HG03571 (cell line): ENCODE measurements around the gene ZNF275.
"Not testable (repeated sequence)": the region's sequence is repeated elsewhere in the genome, so short reads cannot be mapped to it uniquely, and the experiment has no call there.

Experiments
- ATAC-seq: cut with Tn5 transposase; IDR thresholded peaks from one replicate; pipeline ENCODE4 v1.9.1; 2021; ENCODE audit not compliant: unreplicated experiment

The ZNF275 gene

DNA sequence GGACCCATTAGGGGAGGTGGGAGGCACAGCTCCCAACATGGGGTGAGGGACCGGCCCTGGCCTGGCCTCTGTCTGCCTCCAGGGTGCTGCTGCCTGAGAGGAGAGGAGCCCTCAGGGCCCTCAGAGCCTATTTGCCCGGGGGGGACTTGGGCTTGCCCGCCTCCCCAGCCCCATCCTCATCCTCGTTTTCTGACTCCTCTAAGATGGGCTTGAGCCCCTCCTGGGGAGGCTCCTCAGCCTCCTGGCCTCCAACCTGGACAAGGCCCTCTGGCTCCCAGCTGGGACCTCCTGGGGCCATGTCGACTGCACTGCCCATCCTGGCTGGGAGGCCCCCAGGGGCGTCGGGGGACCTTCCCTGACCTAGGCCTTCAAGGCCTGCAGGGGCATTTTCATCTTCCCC lies 15.1 kb upstream of the ZNF275 start:
- ATAC-seq = no peak

DNA sequence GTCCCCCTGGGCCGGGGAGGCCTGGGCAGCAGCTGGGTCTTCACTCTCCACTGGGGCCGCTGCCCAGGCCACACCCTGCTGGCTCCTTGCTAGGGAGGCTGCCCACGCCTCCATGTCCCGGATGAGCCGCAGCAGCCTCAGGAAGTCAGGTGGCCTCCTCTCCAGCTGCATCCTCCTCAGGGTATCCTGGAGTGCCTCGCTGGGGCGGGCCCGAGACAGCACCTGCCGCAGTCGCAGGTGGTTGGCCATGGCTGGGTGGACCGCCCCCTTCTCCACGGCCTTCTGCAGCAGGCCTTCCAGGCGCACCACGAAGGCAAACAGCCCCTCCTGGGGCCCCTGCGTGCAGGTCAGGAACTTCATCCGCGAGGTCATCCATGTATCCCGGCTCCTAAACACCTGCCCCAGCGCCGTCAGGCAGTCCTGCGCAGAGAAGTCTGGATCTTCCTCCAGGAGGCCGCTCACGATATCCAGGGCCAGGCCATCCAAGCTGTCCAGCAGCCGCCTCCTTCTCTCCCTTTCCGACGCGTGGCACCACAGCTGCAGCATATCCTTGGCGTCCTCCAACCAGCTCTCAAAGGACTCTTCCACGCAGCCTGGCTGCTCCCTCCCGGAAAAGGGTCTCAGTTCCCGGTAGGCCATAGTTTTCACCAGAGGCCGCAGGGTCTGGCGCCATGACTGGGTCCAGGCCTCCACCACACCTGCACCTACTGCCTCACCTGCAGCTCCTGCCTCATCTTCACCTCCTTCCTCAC lies 14.5 kb upstream of the ZNF275 start:
- no peak for ATAC-seq

DNA sequence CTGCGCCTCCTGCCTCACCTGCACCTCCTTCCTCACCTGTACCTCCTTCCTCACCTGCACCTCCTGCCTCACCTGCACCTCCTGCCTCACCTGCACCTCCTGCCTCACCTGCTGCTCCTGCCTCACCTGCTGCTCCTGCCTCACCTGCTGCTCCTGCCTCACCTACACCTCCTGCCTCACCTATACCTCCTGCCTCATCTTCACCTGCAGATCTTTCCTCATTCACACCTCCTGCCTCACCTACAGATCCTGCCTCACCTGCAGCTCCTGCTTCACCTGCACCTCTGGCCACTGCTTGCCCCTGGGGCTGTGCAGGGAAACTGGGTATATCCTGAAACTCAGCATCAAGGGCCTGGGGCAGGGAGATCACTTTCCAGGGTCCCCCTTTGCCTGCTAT lies 13.9 kb upstream of the ZNF275 start:
- not testable (repeated sequence) for ATAC-seq

DNA sequence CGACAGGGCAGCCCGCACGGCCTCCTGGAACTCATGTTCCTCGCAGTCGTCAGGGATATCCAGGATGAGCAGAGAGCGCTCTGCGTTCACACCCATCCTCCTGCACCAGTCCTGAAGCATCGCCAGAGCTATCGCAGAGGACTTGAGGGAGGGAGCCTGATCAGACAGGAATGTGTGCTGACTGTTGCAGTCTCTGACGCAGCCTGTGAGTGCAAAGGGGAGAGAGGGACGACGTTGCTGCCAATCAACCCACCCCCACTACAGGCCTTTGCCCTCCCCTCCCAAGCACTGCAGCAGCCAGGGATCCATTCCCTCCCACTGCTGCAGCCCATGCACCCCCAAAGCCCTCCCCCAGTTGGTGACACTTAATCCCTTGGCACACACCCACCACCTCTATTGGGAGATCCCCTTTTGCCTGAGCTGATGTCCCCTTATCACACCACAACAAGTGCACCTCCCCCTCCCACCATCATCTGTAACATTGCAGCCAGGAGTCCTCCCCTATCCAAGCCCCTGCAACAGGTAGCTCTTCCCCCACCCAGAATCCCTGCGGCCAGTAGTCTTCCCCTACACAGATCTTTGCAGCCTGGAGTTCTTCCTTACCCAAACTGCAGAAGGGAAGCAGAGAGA lies 13.3 kb upstream of the ZNF275 start:
- ATAC-seq = no peak

DNA sequence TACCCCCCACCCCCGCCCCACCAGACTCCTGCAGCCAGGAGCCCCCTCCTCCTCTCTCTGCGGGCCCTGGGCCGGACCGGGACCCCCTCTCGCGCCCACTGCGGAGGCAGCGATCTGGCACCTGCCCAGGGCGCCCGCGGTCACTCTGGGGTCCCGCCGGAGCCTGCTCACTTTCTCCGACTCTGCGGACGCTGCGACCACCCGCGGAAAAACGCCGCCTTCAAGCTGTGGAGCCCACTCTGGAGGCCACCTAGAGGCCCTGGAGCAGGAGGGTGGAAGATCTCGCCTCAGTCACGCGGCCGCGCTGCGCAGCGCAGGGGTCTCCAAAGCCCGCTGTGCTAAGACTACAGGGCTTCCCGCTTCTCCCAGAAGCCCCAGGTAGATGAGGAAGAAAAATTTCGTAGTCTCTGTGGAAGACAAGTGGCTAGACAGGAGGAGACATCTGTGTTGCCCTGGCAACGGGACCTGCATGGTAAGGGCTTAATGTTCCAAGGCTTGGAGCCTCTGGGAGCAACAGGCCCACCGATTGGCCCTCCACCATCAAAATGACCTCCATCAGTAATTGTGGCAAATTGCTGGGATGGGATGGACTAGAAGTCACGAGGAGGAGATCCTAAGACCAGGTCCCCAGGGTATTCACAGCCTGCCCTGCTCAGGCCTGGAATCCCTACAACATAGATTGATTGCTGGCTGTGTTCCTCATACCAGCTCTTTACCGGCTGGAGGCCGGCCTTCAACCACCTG lies 12.4 kb upstream of the ZNF275 start, which contains the start of gene PNMA6F:
TSS of gene PNMA6F (minus strand) at position 387 of the 744 bp plus-strand sequence. CDS start 1,093 bp downstream, outside the sequence.
- ATAC-seq = no peak

DNA sequence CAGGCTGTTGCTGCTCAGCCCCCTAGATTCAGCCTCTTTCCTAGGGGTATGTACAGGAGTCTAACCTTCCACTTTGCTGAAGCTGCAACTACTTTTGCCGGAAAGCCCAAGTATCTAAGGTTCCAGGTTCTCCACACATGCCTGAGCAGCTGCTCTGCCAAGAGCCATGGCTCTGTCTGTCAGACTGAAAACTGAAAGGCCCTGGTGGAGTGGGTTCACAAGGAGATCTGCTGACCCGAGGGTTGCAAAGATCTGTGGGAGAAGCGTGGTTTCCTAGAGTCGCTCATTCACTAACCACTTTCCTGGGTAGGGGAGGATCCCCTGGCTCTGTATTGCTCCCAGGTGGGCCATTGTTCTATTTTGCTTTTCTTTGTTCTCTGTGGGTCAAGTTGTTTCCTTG lies 6.4 kb upstream of the ZNF275 start:
- ATAC-seq = no peak

DNA sequence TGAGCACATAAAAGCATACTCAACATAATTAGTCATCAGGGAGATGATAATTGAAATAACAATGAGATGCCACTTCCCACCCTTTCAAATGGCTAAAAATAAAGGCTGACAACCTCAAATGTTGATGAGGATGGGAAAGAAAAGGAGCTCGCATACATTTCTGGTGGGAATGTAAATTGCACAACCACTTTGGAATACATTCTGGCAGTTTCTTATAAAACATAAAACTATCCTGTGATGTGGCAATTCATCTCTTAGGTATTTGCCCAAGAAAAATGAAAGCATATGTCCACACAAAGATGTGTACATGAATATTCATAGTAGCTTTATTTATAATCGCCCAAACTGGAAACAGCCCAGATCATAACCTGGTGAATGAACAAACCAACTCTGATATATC lies 687 bp upstream of the ZNF275 start:
- ATAC-seq = no peak

DNA sequence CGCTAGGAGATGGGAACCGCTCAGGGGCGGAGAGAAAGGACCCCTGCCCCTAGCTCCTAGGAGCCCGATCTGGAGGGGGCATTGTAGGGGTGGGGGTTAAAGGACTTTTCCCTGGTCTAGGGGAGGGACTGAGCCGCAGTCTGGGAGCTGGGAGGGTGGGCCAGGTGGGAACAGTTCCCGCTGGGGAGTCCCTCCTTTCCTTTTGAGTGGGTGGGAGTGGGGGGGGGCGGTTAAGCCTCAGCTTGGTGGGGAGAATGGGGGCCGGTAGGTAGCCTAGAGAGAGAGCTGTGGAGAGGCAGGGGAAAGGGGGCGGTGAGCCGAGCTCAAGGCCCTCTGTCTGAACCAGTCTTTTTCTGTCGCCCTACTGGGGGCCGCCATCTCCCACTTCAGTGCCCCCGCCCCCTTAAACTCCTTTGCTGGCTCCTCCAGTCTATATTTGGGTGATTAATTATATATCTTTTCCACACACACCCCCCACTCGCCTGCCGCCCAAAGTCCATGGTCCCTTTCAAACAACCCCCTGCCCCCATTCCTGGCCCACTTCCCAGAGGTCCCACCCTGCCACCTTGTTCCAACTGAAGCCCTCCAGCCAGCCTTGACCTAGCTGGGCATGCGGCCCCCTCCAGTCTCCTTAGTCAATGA lies 822 bp downstream of the ZNF275 start:
- no peak for ATAC-seq

DNA sequence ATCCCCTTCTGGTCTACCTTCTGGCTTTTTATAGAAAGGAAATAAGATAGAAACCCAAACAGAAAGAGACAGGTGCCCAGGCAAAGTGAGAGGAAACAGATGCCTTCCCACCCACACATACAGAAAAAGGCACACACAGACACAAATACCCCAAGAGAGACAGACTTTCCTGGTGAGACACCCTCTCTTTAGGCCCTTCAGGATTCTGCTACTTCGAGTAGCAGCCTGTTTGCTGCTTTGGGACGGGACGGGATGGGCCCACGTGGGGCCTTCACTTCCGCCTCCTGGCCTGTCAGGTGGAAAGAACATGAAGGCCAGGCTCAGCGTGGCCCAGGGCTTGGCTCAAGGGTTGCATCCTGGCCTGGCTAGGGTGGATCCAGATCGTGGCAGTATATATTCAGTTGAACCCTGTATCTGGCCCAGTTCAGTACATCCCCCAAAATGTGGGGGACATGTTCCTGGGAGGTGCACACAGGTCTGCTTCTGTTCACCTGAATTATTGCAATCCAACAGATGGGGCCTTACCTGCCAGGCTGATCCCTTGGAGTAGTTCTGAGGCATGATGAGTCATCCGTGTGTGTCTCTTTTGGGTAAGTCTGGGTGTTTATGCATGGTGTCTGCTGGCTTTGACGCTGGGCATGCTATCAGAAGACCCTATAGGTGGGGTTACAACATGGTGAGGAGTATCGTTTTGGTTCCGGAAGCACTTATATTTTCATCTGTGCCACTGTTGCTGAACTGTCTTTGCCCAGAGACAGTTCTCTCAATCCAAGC lies 2.4 kb downstream of the ZNF275 start:
- no peak for ATAC-seq

DNA sequence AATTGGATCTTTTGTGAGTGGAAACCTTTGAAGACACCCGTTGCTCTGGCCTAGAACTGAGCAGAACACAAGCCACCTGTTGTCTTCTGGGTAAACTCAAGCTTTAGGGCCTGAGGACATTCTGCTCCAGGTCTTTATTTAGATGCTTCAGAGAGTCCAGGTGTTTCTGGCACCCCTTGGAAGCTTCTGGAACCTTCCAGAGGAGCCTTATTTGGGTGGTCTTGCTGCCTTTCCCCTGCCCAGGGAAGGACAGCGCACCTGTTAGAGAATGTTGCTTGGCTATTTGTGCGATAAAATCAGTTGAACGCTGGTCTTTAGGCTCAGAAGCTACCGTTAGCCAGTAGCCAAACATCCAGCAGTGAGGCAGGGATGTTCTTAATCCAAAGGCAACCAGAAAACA lies 3.0 kb downstream of the ZNF275 start:
- ATAC-seq = no peak

DNA sequence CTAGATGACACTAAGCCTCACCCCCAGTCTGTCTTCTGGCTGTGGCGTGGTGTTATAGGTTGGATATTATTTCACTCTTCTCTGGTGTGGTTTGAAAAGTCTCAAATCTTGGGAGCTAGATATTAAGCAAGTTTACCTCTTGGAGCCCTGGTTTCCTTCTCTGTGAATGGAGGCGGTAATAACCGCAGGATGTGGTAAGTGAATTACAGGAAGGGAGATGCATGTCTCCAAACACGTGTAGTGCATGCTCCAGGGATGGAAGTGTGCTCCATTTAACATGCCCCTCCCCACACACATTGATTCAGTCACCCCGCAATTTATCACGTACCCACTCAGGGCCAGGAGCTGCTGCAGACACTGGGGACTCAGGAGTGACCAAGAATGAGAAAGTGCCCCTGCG lies 4.9 kb downstream of the ZNF275 start:
- ATAC-seq = no peak

DNA sequence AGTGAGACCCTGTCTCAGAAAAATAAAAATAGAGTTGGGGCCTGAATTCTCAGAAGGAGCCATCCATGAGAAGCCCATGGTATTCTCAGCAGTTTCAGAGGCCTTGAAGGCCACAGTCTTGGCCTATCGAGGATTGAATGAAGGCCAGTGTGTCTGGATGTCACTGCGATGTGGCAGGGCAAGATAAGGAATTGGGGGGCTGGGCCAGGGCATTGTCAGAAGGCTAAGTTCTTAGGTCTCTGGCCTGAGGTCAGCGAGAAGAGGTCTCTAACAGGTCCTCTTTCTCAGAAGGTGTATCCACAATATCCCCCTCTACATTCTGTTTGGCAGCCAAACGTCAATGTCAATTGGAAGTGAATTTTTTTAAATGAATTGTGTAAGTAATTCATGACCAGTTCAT lies 5.7 kb downstream of the ZNF275 start:
- no peak for ATAC-seq

DNA sequence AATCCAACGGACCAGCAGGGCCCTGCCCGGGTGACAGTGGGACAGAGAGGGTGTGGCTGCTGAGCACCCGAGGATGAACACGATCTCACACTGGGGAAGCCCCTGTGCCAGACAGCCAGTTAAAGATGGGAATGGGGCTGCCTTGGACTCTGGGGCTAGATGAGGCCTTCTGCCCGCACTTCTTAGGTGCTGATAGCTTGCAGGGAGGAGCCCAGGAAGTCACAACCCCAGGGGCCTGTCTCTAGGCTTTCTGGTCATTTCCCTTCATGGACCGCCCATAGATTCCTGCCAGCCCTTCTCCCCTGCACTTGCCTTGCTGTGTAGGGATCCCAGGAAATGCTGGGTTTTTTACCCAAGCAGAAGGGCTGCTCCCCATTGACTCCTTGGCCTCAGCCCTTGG lies 6.2 kb downstream of the ZNF275 start:
- no peak for ATAC-seq

DNA sequence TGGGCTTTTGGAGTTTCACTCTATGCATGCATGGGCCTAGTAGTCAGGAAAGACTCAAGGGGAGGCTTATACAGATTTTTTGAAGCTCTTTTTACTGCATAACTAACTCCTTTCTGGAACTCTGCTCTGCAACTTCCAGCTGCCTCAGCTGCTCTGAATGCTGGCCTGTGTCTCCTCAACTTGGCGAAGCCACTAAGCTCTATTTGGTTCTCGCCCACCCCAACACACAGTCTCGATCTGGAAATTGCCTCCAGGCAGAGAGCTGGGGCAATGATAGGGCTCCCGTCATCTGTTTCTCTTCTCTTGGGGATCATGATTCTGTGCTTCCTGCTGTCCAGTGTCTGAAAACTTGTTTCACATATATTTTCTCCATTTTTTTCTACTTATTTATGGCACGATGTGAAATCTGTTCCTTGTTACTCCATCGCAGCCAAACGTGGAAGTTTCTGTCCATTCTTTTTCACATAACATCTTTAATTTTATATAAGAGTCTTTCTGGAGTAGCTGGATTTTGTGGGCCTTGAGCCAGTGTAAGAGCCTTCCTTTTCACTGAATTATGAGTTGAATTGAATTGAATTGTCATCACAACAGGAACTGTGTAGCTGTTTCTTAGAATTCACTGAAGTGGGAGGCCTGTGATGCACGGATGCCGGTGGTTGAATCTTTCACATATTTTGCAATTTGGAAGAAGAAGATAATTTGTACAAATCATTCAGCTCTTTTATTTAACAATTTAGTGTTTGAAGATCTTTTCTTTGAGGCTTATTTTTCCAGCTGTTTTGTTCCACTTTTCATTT lies 9.0 kb downstream of the ZNF275 start:
- no peak for ATAC-seq

DNA sequence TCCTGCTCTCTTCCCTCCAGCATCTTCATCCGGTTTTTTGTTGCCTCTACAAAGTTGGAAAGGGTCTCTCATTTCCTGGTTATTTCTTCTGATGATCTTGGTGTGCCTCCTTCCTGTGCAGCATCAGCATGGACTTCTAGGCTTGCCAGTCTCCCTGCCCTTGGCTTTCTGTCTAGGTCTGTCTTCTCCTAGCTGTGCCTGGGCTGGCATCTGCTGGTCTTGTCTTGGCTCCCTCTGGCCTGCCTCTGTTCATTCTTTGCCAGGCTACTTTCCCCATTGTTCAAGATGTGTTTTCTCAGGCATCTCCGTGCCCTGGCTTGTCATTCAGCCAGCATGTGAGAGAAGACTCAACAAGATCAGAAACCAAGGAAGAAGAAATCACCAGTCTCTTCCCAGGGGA lies 9.7 kb downstream of the ZNF275 start:
- no peak for ATAC-seq

DNA sequence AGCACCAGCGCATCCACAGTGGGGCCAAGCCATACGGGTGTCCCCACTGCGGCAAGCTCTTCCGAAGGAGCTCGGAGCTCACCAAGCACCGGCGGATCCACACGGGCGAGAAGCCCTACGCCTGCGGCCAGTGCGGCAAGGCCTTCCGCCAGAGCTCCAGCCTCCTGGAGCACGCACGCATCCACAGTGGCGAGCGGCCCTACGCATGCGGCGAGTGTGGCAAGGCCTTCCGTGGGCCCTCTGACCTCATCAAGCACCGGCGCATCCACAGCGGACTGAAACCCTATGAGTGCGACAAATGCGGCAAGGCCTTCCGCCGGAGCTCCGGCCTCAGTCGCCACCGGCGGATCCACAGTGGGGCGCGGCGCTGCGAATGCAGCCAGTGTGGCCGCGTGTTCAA lies 13.6 kb downstream of the ZNF275 start:
- ATAC-seq = no peak

DNA sequence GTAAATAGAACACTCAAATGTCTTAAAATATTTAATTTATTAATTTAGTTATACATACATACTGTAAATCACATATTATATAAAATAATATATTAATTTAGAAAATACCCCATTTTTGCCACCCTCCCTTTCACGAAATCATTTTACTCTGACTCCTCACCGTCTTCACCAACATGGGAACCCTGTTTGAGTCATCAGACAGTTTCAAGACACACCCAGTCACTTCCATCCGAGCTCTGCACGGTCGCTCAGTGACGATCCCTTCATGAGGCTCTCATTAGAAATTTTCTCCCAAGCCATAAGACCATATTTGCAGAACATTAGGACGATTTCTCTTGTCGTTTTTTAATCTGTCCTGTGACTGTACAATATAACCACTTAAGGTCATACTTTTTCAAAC lies 14.5 kb downstream of the ZNF275 start:
- ATAC-seq = no peak

DNA sequence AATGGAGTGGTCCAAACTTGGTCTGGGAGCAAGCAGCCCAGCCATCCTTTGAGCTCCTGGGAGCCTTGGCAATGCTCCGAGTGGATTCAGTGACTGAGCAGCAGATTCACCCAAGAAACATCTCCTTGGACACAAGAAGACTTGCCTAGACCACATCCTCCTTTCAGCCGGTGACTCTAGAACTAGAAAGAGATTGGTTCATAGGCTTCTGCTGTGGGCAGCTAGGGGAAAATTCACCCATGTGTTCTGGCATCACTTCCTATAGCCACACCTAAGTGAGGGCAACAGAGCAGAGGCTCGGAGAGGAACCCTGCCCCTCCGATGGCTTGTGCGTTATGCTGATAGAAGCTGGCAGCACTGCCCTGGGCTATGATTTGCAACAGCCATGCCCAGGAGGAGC lies 16.0 kb downstream of the ZNF275 start:
- ATAC-seq = no peak

DNA sequence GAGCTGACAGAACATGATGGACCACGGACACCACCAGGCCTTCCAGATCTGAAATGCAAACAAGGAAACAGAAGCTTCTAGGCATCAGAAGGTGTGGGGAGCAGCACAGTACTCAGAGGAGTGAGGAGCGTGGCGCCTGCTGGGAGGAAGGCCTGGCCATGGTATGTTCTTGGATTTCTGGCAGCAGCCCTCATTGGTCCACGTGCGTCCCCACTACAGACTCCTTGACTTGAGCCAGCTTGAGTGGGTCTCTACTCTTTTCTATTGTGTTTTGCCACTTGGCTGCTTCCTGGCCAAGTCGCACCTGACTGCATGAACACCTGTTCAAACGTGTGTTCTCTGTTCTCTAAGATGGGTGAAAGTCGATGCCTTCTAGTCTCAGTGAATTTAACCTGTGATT lies 18.0 kb downstream of the ZNF275 start:
- ATAC-seq = no peak

DNA sequence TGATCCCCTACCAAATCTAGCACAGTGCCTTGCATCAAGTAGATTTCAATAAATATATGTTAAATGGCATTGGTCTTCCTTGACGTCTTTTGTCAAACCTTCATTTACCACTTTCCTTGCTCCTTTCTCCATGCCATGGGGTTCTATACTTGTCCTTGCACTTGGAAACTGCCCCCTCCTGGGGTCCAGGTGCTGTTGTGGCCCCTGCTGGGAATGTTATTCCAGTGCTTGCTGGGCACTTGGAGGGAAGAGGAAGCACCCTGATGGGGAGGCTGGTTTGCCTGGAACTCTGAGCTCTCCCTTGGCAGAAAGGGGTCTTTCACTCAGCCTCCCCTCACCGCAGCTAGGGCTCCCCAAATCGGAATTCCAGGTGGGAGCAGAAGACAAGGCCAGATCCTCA lies 18.9 kb downstream of the ZNF275 start:
- no peak for ATAC-seq
